Sigmoid colon (tissue), 4 donors: ENCODE data around the gene KIAA1210.

ENCODE experiments used
- POLR2A ChIP-seq, 2 donors: fragments of 450-650 bp; IDR thresholded peaks; one replicate each; pipeline ENCODE4 v1.6.1; 2016; ENCODE audit warnings: antibody characterized with exemption in 2 of 2, mild to moderate bottlenecking in 2 of 2, moderate library complexity in 2 of 2
- POLR2AphosphoS5 ChIP-seq, 4 donors: sonication (generic); formaldehyde crosslinking; IDR thresholded peaks; one replicate each; pipeline ENCODE4 v1.6.1; 2017; ENCODE audit warnings: antibody characterized with exemption in 4 of 4
- TF ChIP-seq, protein P1 (sequence below), 4 experiments: fragments of 450-650 bp in 3 of 4; fragments of 200-600 bp in 1 of 4; IDR thresholded peaks; one replicate each; pipeline ENCODE4 v1.5.1; 2016 to 2019; ENCODE audit warnings: antibody characterized with exemption in 4 of 4, mild to moderate bottlenecking in 3 of 4, moderate library complexity in 2 of 4

DNA sequence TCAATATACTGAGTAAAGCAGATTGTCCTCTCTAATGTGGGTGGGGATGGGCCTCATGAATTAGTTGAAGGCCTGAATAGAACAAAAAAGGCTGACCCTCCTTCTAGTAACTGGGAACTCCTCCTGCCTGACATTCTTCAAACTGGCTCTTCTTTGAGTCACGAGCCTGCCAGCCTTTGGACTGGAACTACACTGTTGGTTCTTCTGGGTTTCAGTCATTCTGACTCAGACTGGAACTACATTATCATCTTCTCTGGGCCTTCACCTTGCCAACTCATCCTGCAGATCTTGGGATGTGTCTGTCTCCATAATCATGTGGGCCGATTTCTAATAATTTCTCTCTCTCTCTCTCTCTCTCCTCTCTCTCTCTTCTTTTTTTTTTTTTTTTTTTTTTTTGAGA is 81.7 kb downstream of the KIAA1210 start:
- TF ChIP-seq, protein P1, sequence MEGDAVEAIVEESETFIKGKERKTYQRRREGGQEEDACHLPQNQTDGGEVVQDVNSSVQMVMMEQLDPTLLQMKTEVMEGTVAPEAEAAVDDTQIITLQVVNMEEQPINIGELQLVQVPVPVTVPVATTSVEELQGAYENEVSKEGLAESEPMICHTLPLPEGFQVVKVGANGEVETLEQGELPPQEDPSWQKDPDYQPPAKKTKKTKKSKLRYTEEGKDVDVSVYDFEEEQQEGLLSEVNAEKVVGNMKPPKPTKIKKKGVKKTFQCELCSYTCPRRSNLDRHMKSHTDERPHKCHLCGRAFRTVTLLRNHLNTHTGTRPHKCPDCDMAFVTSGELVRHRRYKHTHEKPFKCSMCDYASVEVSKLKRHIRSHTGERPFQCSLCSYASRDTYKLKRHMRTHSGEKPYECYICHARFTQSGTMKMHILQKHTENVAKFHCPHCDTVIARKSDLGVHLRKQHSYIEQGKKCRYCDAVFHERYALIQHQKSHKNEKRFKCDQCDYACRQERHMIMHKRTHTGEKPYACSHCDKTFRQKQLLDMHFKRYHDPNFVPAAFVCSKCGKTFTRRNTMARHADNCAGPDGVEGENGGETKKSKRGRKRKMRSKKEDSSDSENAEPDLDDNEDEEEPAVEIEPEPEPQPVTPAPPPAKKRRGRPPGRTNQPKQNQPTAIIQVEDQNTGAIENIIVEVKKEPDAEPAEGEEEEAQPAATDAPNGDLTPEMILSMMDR (IDR thresholded peaks at IDR 0.05) = no peak
- TF ChIP-seq POLR2A (IDR thresholded peaks at IDR 0.05) (no peak), POLR2AphosphoS5 (IDR thresholded peaks at IDR 0.05) (no peak)
